RPMI8226 (cell line): ENCODE measurements around the gene TNFRSF8.
A peak's percentile ranks its signal among the peaks of the same experiment; 100 is the strongest.

Source experiments
- DNase-seq: peaks from one replicate; pipeline ENCODE4 v3.0.0-alpha.2; 2015

Gene TNFRSF8

DNA sequence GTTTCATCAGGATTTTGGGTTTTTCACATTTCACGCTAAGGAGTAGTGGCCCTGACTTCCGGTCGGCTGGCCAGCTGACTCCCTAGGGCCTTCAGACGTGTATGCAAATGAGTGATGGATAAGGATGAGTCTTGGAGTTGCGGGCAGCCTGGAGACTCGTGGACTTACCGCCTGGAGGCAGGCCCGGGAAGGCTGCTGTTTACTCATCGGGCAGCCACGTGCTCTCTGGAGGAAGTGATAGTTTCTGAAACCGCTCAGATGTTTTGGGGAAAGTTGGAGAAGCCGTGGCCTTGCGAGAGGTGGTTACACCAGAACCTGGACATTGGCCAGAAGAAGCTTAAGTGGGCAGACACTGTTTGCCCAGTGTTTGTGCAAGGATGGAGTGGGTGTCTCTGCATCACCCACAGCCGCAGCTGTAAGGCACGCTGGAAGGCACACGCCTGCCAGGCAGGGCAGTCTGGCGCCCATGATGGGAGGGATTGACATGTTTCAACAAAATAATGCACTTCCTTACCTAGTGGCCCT, 80.6 kb downstream of the TNFRSF8 start:
- DNase-seq, result peak; percentile 88

DNA sequence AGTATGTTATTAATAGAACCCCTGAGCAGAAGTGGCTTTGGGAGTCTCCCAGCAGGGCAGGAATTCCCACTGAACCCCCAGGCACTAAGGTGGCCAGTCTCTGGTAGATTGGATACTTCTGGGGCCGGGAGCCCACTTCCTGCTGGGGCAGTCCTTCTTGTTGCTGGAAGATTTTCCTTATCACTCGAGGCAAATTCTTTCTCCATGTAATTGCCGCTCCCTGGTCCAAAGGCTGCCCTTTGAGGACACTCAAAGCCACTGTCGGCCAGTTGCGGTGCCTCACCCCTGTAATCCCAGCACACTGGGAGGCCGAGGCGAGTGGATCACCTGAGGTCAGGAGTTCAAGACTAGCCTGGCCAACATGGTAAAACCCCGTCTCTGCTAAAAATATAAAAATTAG, 81.1 kb downstream of the TNFRSF8 start:
- no peak for DNase-seq

DNA sequence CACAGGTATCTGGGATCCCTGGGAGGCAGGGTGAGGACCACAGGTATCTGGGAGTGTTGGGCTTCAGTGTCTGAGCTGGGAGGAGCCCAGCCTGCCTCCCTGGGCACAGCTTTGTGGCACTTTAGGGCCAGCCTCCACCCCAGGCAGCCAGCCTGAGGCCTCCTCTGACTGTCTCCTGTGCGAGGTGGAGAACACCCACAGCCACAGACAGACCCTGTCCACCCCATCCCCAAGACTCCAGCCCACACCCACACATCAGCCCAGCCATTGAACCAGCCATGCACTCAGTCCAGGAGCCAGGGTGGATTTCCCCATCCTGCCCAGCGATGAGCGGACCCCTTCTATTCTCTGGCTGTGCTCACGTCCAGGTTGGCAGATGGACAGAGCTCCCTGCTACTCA, 81.9 kb downstream of the TNFRSF8 start:
- DNase-seq, result no peak

DNA sequence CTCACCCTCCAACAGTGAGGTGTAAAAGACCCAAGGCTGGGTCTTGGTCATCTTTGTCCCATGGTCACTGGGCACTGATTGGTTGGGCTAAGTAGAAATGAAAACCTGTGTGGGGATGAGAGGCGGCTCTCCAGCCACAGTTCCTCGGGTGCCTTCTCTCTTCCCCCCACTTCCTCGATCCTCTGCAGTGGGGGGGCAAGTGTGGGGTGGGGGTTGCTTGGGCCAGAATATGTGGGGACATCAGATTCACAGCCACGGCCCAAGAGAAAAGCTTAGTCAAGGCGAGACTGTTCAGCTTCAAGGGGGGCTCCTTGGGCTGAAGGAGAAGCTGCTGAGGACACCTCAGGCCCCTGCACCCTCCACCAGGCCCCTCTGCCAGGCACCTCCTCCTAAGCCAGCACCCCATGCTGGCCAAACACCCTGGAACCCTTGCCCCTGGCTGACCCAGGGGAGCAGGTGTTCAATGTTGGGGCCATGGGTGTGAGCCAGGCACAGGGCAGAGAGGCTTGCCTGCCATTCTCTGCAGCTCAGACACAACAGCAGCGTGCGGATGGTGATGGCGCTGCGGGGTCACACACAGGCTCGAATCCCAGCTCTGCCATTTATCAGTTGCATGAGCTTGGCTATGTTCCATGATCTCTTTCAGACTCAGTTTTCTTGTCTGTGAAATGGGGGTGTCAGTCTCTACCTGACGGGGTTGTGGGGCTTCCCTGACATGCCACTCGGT, 82.7 kb downstream of the TNFRSF8 start:
- no peak for DNase-seq

DNA sequence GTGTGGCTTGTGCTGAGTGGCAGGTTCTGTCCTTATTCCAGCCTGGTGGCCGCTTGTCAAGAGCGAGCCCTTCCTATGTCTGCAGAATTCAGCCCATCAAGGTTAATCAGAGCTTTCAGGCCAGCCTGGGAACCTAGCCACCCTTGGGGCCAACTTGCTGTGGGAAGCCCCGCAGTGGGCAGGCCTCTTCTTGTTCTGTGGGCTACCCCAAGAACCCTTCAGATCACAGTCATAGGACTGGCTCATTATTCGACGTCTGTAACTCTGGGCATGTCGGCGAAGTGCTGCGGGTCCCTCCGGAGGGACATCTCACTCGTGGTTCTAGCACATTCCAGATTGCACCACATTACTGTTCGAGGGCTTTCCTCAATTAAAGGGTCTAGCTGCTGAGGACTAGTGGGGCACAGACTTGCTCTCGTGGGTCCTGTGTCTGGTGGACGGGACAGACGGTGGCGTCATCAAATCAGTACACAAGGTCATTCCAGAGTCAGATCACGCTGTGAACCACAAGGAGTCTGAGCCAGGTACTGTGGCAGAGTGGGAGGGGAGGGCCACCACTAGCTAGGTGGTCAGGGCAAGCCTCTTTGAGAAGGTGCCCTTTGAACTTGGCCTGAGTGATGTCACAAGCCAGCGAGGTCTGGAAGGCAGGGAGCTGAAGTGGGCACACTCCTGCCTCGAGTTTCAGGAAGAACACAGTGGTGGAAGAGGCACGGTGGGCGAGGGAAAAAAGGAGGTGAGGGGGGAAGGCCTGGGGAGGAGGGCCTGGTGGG, 83.4 kb downstream of the TNFRSF8 start:
- no peak for DNase-seq

DNA sequence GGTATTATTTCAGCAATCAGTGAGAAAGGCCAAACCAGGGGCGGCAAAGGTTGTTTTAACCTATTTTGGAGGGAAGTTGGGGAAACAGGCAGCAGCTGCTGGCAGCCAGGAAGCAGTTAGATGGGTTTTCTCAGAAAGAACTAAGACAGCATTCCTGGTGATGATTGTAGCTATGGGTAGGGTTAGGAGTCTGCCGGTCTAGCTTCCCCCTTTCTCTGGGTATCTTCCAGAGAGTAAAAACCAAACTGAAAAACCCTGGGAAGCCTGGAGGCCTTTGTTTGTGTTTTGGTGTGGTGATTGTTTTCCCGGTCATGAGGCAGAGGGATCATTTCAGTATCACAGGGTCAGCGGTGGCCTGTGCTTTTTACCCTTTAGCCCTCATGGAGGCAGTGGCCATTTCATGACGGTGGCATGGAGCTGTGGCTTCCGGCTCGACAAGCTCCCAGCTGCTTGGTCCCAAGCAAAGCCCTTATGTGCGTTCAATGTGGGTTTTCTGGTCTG, 84.1 kb downstream of the TNFRSF8 start:
- no peak for DNase-seq

DNA sequence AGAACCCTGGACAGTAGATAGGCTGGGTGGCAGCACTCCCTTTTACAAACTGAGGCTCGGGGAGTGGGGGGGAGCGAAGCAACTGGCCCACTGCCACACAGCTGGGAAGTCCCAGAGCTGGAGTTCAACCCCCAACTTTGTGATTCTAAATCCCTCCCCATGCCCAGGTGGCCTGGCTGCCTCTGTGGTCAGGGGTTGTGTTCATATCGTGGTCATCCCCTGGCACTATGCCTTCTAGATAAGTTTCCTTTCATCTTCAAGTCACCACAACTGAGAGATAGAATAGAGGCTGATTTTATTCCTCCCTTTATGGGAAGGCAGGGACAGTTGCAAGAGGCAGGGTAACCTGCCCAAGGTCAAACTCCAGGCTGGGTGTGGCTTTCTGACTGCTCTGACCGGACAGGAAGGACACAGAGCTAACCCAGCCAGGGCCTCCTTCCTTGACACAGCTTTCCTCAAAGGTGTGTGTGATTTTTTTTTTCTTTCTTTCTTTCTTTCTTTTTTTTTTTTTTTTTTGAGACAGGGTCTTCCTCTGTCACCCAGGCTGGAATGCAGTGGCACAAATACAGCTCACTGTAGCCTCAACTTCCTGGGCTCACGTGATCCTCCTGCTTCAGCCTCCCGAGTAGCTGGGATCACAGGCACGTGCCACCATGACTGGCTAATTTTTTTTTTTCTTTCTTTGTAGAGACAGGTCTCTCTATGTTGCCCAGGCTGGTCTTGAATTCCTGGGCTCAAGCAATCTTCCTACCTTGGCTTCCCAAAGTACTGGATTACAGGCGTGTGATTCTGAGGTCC, 85.3 kb downstream of the TNFRSF8 start:
- DNase-seq, result peak; percentile 85

DNA sequence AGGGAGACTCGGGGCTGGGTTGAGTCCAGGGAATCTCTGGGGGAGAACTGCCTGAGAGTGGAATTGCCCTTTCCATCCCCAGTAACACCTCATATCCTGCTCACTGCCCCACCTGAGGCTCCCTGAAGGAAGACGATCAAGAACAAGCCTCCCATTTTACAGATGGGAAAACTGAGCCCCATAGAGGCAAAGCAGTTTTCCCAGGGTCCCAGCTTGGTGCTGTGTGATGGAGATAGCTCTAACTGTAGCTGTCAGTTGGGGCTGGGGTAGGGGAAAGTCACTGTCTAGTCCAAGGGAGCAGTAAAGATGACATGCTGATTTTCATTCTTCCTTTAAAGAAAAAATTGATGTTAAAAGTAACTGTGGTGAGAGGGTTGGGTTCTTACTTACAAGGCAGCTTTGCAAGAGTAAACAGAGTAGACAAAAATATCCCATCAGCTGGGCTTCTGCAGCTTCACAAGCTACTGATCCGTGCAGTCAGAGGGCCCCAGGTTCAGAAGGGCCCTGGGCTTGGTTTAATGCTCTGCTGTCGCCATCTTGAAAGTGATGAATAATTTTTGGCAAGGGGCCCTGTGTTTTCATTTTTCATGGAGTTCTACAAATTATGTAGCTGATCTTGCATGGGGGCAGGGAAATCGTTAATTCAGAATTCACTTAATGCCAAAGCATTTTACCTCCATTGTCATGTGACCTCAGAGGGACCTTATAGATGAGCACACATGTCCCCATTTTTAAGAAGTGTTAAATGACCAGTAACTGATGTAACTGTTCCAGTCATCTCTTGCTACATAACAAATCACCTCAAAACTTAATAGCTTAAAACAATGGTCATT, 86.1 kb downstream of the TNFRSF8 start:
- peak; percentile 34 for DNase-seq

DNA sequence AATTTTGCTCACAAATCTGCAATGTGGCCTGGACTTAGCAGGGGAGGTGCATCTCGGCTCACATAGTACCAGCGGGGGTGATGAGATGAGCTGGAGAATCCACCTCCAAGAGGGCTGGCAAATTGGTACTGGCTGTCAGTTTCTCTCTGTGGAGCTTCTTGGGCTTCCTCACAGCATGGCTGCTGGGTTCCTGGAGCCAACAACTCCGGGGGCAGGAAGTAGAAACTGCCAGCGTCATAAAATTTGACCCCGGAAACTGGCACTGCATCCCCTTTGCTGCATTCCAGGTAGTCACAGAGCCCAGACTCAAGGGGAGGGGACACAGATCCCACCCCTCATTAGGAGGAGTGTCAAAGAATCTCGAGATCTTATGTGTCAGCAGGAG, 86.7 kb downstream of the TNFRSF8 start:
- no peak for DNase-seq

DNA sequence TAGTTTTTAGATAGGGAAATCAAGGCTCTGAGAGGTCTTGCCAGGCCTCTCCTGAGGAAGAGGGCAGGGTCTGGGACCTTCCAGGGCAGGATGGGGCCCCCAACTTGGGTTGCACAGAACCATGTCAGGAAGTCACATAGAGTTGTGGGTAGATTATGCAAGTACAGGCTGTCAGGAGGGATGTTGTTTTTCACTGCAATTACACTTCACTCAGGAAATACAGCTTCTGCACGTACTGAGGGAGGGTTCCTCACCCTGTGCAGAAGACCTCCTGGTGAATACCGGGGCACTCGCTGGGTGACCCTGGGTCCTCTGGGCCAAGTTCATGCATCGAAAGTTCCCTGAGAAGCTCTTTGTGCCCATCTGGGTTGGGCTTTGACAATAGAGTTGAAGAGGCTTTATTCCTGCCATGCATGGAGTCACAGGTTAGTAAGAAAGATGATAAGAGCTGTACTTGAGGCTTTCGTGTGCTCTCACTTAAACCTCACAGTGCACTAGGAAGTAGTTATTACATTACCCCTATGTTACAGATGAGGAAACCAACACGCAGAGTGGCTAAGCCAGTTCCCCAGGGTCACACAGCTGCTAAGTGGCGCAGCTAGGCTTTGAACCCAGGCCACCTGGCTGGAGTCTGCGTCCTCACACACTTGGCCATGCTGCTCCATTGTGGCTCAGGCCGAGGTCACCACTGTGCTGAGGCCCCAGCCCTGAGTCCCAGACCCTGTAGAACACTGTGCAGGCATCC, 87.5 kb downstream of the TNFRSF8 start:
- no peak for DNase-seq

DNA sequence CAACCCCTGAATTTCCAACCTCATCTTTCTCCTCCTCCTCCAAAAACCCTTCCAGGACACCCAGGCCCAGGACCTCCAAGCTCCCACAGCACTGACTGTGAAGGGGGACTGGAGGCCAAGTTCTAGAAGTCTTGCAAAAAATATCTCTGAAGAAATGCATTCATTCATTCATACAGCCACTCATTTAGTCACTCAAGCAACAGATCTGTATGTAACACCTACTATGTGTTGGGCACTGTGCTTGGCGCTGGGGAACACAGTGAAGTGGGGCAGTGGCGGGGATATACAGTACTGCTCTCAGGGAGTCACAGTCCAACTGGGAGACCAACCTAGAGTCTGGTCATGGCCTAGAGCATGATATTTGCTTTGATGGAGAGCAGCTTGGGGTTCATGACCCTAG, 88.4 kb downstream of the TNFRSF8 start:
- no peak for DNase-seq

DNA sequence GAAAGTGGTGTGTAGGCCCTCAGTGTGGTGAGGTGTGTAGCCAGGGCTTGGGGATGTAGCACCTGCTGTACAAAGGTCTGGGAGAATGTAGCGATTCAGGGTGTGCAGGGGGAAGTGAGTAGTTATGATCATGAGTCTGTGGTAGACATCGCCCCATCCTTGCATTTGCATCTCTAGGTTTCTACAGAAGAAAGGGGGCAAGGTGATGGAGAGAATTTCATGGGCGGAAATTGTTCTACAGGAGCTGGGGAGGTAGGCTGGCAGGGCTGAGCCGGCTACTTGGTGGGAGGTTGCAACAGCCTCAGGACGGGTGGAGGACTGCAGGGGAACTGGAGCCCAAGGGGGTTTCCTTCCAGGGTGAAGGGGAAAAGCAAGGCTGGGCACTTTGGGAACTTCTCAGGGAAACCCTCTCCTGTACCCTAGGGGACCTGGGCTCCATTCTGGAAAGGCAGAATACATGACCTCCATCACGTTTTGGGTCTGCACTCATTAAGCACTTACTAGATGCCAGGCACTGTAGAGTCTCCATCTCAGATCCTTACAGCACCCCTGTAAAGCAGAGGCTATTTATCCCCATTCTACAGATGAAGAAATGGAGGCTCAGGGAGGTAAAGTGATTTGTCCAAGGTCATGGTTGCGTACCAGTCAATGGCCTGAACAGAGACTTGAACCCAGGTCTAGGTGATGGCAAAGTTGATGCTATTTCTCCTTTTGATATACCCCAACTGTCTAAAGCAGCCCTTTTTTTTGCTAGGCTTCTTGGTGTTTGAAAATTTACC, 89.2 kb downstream of the TNFRSF8 start:
- peak; percentile 35 for DNase-seq

DNA sequence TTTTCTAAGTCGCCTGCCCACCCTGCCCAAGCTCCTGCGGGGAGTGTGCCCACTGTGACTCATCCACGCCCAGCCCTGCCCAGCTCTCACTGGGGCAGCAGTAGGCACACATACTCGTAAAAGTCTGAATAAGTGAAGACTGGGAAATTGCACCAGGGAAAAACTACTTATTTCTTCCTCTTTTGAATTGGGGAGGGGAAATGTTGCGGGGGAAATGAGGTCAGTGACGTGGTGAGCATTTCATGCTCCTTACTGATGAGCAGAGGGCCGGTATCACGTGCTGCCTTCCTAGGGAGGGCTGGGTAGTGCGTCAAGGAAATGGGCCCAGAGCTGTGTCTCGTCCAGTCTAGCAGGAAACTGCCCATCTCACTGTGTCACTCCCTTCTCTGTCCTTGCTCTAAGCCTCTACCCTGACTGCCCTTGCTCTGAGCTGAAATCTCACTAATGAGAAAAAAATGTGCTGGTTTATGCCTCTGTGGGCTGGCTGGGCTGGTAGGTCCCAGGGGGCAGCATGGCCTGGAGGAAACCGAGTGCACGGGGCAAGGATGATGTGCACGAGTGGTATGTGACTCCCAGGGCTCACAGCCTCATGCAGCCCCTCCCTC, 90.2 kb downstream of the TNFRSF8 start:
- no peak for DNase-seq

DNA sequence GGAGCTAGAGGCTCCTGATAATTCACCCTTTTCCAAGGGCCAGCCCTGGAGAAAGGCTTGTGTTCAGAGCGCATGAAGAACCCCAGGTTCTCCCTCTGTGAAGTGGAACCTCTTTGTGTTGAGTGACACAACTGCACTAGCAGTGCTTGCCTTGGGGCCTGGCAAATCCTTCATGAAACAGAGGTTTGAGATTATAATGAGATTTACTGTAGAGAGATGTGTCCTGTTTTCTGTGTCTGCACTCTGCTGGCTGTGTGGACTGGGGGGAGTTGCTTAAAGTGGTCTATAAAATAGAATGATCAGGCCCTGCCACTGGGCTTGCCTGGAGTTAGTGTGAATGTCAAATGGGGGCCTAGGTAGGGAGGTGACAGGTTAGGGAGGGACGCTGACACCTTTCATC, 92.2 kb downstream of the TNFRSF8 start:
- no peak for DNase-seq

DNA sequence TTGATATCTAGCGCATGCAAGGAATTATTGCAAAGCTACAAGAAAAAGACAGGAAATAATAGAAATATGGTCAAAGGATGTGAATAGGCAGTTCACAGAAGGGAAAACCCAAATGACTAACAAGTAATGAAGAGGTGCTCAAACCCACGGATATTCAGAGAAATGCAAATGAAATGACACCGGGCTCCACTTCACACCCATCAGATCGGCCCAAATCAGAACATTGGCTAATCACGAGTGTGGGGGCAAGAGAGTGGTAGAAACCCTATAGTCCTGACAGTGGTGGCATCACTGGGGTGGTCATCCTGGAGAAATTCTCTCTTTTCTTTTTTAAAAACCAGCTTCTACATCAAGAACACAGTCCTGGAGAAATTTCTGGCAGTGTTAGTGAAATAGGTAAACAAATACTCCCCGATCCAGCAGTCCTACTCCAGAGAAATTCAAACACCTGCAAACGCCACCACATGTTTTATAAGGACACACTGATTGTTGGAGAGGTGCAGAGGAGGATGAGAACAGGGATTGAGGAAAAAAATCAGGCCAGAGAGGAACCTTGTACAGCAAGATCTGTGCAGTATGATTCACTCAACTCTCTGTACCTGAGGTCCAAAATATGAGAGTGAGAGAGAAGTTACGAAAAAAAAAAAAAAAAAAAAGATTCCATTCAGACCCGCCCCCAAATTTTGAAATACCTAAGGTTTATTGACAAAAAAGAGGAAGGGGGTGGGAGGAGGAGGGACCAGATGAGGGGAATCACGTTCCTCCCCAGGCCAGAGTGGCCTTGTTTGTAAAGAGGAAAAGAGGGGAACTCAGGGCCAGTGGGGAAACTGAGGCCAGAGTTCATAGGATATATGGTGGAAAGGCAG, 94.5 kb downstream of the TNFRSF8 start:
- DNase-seq, result no peak

DNA sequence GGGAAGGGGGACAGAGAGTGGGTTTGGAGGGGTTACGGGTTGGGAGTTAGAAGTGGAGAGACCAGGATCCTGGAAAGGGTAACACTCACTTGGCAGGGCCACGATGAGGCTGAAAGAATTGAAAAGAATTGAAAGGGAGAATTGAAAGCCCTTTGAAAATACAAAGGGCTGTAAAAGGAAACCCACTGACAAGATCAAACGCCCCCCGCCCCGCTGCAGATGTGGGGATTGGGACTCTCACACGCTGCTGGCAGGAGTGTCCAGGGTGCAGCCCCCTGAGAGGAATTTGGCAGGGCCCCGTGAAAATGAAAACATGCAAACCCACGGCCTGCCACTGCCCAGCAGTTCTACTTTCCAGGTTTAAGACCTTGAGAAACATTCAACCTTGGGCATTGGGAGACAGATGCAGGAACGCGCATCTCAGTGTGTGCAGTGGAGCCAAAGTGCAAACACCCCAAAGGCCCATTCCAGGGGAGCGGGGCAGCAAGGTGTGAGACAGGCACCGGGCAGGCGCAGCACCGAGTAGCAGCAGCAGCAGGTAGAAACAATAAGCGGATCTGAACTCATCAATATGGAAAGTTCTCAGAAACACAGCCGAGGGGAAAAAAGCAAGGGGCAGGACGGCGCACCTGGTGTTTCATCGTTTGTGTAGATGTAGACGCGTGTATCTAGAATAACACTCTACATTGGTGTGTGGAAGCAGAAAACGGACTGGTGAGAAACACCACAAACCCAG, 95.4 kb downstream of the TNFRSF8 start:
- DNase-seq, result no peak

DNA sequence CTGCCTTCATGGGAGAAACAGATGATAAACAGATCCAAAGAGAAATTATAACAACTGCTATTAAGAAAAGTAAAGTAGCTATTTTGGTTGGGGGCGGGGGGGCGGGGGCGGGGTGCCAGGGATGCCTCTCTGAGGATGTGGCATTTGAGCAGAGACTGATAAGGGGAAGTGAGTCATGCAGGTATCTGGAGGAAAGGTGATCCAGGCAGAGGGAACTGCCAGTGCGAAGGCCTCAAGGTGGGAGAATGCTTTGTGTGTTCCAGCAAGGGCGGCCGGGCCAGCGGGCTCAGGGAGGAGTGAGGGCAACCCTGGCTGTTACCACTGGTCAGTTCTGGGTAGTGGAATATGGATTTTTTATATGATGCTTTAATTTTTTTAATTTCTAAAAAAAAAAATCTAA, 96.7 kb downstream of the TNFRSF8 start:
- peak; percentile 62 for DNase-seq

DNA sequence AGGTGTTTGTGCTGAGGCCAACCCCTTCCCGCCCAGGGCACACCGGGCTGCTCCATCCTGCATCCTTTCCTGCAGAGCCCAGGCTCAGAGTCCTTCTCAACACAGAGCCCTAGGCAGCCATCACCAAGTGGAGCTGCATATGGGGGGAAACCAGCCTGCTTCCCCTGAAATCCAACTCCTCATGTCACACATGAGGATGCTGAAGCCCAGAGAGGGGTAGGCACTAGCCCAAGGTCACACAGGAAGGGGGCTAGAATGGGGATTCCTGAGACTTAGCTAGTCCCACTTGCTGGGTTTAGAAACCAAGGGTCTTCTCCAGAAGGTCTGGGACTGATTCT, 98.2 kb downstream of the TNFRSF8 start:
- DNase-seq, result peak; percentile 16
